KBM-7 (cell line): ENCODE data around the gene AADACL4.
"Not testable (repeated sequence)": the region's sequence is repeated elsewhere in the genome, so short reads cannot be mapped to it uniquely, and the experiment has no call there.

Experiments used
- DNase-seq: peaks from one replicate; pipeline ENCODE4 v3.0.0-alpha.2; 2015
- in situ Hi-C: fragments of 300-500 bp; cut with MboI; formaldehyde crosslinking; loops from 2 replicates; pipeline ENCODE4 v1.14.3; 2020; ENCODE audit warnings: low sequenced_read_pairs, low pct_unique_long_range_greater_than_20kb, mixed read lengths

Gene AADACL4

GRCh38 chr1:12645401-12645800, 1.5 kb downstream of the AADACL4 start:
- in situ Hi-C loops, DNase-seq: not testable (repeated sequence)

DNA sequence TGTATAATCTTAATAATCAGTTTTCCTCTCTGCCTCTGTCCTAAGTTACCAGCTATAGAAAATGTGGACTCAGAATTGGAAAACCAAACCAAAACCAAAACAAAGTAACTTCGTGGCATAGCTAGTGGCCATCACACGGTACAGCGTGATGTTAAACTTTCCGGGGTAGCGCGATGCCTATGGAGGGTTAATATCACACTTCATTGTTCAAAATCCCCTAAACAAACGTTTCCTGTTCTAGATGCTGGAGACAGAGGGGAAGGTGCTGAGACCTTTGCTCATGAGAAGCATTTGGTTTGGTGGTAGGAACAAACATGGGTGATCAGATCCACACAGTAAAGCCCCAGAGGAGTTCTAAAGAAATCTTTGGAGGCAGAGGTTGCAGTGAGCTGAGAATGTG, 4.9 kb downstream of the AADACL4 start:
- in situ Hi-C loops: no loop called here
- DNase-seq: no peak

DNA sequence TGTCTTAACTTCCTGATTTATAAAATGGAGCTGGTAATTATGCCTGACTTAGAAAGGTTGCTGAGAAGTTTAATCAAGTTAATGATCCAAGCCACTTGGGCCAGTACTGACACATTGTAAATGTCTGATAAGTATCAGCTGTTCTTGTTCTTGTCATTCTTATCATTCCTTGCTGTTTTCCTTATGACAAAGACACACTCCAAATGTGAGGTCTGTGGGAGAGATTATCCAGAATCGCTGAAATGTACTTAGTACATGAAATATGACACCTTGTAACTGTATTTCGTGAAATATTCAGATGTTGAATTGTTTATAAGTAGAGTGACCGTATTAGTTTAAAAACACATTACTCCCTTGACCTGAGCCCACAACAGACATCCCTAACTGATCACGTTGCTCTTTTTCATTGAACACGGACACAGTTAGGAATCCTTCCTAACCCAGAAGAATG, 6.1 kb downstream of the AADACL4 start:
- DNase-seq: no peak
- in situ Hi-C loops: no loop called here

DNA sequence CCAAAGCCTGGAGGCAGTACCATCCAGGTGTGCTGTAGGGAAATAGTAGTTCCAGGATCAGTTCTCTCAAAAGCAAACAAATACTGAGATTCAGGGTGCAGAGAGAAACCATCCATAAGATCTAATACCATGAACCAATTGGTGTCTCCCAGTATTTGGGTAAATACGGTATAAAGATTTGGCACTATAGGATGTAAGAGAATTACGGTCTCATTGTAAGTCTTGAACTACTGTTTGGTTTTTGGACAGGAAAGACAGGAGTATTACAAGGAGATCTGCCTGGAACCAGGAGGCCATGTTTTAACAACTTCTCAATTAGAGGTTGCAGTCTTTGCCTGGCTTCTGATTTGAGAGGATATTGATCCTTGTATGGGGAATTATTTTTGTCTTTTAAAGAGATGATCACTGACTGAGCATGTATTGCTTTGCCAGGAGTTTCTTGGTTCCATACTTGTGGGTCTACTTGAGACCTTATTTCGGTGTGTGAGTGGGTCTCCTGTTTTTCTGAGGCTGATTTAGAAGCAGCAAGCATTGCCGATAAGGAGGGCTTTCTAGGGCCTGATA, 10.2 kb downstream of the AADACL4 start:
- in situ Hi-C loops: no loop called here
- DNase-seq: no peak

DNA sequence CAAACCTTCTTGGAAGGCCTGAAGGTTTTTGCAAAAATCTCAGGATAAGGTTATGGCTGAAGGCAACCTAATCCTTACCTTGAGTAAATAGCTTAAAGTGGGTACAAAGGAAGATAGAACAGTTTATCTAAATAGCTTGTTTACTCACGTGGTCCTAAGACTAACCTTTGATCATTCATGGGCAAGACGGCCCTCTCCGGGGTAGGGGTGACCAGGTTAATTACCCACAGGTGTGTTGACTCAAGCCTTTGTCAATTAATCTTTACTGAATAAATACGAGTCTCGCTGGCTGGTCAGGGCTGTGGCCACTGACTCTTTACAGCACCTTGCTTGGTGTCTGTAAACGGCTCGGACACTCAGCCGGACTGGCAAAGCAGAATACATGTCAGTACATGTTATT, 10.8 kb downstream of the AADACL4 start:
- no peak for DNase-seq
- in situ Hi-C loops: no loop called here

DNA sequence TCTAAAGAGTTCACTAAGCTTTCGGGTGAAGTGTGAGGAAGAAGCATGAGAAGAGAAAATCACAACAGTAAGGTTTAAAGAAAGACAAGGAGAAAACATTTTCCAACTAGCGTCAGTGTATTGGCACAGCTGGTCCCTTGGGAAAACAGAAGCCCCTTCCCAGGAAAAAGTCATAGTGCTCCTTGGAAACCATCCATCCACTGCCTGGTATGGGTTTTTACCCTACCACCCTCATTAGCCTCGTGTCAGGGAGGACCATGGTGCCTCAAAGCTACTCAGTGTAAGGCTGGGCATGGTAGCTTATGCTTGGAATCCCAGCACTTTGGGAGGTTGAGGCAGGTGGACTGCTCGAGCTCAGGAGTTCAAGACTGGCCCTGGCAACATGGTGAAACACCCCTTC, 12.7 kb downstream of the AADACL4 start:
- no peak for DNase-seq
- in situ Hi-C loops: no loop called here

- no peak for DNase-seq
- in situ Hi-C loops: no loop called here
These were observed 13.4 kb downstream of the AADACL4 start for GRCh38 chr1:12657060-12657884.

DNA sequence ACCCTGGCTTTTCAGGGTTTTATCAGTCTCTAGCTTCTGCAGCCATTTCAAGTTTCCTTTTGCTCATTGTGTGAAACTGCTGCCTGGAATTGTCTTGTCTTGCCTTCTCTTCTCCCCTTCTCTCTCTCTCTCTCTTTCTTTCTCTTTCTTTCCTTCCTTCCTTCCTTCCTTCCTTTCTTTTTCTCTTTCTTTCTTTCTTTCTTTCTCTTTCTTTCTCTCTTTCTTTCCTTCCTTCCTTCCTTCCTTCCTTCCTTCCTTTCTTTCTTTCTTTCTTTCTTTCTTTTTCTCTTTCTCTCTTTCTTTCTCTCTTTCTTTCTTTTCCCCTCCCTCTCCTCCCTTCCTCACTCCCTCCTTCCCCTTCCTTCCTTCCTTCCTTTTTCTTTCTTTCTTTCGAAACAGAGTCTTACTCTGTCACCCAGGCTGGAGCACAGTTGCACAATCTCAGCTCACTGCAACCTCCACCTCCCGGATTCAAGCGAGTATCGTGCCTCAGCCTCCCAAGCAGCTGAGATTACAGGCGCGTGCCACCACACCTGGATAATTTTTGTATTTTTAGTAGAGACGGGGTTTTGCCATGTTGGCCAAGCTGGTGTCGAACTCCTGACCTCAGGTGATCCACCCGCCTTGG, 14.1 kb downstream of the AADACL4 start:
- DNase-seq, in situ Hi-C loops: not testable (repeated sequence)

GRCh38 chr1:12658531-12659453, 14.9 kb downstream of the AADACL4 start:
- in situ Hi-C loops: no loop called here
- DNase-seq: peak; percentile 77

DNA sequence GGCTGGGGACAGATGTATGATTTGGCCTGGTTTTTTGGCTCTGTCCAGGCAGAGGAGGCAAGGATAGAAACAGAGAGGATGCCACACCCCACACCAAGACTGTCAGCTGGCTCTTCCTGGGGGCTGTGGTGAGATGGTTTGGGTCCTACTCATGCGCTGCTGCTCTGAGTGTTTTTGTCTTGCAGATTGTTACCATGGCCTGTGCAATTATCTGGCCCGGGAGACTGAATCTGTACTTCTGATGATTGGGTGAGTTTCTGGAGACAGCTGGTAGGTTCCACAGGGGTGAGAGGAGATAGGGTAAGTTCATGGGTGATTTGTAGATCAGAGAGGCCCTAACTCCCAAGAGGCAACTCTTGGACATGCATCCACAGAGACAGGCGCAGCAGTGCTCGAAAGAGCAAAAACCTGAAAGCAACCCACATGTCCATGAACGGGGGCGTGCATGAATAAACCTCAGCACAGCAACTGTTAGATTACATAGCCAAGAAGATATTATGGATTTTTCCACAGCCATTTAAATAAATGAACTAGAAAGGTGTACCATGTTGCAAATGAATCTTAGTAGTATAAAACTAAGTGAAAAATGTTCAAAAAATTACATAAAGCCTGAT, 17.8 kb downstream of the AADACL4 start:
- DNase-seq: no peak
- in situ Hi-C loops: no loop called here

GRCh38 chr1:12662556-12662955, 18.7 kb downstream of the AADACL4 start:
- no peak for DNase-seq
- in situ Hi-C loops: no loop called here

- DNase-seq: no peak
- in situ Hi-C loops: no loop called here
These were observed 21.6 kb downstream of the AADACL4 start for GRCh38 chr1:12665511-12665910.

DNA sequence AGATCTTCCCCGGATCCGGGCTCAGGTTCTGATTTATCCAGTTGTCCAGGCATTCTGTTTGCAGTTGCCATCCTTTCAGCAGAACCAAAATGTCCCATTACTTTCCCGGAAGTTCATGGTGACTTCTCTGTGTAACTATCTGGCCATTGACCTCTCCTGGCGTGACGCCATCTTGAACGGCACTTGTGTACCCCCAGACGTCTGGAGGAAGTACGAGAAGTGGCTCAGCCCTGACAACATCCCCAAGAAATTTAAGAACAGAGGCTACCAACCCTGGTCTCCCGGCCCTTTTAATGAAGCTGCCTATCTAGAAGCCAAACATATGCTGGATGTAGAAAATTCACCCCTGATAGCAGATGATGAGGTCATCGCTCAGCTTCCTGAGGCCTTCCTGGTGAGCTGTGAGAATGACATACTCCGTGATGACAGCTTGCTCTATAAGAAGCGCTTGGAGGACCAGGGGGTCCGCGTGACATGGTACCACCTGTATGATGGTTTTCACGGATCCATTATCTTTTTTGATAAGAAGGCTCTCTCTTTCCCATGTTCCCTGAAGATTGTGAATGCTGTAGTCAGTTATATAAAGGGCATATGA, 22.4 kb downstream of the AADACL4 start:
- in situ Hi-C loops: no loop called here

GRCh38 chr1:12669529-12670068, 25.7 kb downstream of the AADACL4 start:
- no peak for DNase-seq
- in situ Hi-C loops: no loop called here

More for the DNA sequence above, 22.4 kb downstream of the AADACL4 start:
- no peak for DNase-seq

DNA sequence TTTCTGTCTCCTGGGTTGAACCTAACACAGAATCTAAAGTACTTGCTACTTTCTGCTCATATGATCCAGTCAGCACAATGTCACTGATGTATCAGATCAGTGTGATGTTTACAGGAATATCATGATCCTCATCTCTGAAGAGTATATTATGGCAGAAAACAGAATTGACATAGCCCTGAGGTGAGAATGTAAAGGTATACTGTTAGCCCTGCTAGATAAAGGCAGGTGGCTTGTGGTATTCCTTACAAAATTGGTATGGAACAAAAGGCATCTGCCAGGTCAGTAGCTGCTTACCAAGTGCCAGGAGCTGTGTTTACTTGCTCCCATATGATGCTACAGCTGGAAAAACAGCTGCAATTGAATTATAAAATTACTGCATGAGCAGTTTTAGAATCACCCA, 30.5 kb downstream of the AADACL4 start:
- in situ Hi-C loops: no loop called here
- no peak for DNase-seq

GRCh38 chr1:12676122-12676521, 32.2 kb downstream of the AADACL4 start:
- DNase-seq, in situ Hi-C loops: not testable (repeated sequence)

DNA sequence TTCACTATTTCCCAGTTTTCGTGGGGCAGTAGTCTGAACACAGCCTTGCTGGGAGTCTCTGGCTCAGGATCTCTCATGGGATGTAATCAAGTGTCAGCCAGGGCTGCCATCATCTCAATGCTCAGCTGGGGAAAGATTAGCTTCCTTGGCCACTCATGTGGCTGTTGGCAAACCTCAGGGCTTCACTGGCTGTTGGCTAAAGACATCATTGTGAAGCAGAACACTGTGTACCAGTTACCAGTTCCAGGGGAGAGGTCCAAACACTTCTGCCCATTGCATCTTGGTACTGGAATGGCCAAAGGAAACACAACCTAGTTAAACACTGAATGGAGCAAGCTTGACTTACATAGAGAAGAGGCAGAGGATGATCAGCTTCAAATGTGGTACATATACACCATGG, 33.7 kb downstream of the AADACL4 start:
- in situ Hi-C loops: no loop called here
- DNase-seq: no peak

- DNase-seq: no peak
- in situ Hi-C loops: no loop called here
These were observed 34.5 kb downstream of the AADACL4 start for GRCh38 chr1:12678350-12678749.
